Mesendoderm (in vitro differentiated cells): ENCODE data around the gene ZC3H7B.

Source experiments
- DNase-seq: peaks from one replicate; pipeline ENCODE4 v3.0.0; 2013
- H2AK5ac ChIP-seq: 2 replicates; pipeline ENCODE4 v1.6.1; 2013; ENCODE audit warnings: low read length, inconsistent platforms
- H2BK120ac ChIP-seq: 2 replicates; pipeline ENCODE4 v1.6.1; 2013; ENCODE audit warnings: low read depth, mild to moderate bottlenecking, low read length, moderate library complexity, mixed read lengths
- H2BK15ac ChIP-seq: replicated peaks from 2 replicates; pipeline ENCODE4 v1.6.1; 2013; ENCODE audit warnings: low read depth, mild to moderate bottlenecking, moderate library complexity
- H2BK5ac ChIP-seq: 2 replicates; pipeline ENCODE4 v1.6.1; 2013; ENCODE audit warnings: low read length, inconsistent platforms
- H3K18ac ChIP-seq: 2 replicates; pipeline ENCODE4 v1.6.1; 2013; ENCODE audit warnings: mild to moderate bottlenecking, low read length, mixed read lengths
- H3K23ac ChIP-seq: one replicate; pipeline ENCODE4 v1.6.1; 2013; ENCODE audit warnings: low read length
- H3K27ac ChIP-seq: 2 replicates; pipeline ENCODE4 v1.5.1; 2013; ENCODE audit warnings: low read depth, mild to moderate bottlenecking, inconsistent platforms, low read length, moderate library complexity
- H3K27me3 ChIP-seq: 2 replicates; pipeline ENCODE4 v1.6.1; 2013; ENCODE audit warnings: low read length, control low read depth, mild to moderate bottlenecking, inconsistent platforms; ENCODE audit not compliant: insufficient read depth, poor library complexity
- H3K36me3 ChIP-seq: 2 replicates; pipeline ENCODE4 v1.6.1; 2013; ENCODE audit warnings: low read length, inconsistent platforms; ENCODE audit not compliant: control insufficient read depth, insufficient read depth
- H3K4ac ChIP-seq: one replicate; pipeline ENCODE4 v1.6.1; 2013; ENCODE audit warnings: low read depth, mild to moderate bottlenecking, low read length, moderate library complexity
- H3K4me1 ChIP-seq: 2 replicates; pipeline ENCODE4 v1.6.1; 2013; ENCODE audit warnings: low read depth, low read length, inconsistent platforms; ENCODE audit not compliant: control insufficient read depth
- H3K4me2 ChIP-seq: 2 replicates; pipeline ENCODE4 v1.6.1; 2013; ENCODE audit warnings: low read length
- H3K4me3 ChIP-seq: 2 replicates; pipeline ENCODE4 v1.5.1; 2013; ENCODE audit warnings: mild to moderate bottlenecking, low read length
- H3K56ac ChIP-seq: one replicate; pipeline ENCODE4 v1.6.1; 2013; ENCODE audit warnings: low read length
- H3K79me1 ChIP-seq: 2 replicates; pipeline ENCODE4 v1.6.1; 2013; ENCODE audit warnings: low read length, inconsistent platforms
- H3K79me2 ChIP-seq: 2 replicates; pipeline ENCODE4 v1.6.1; 2013; ENCODE audit warnings: mild to moderate bottlenecking, low read length; ENCODE audit not compliant: control insufficient read depth, insufficient read depth
- H3K9ac ChIP-seq: 2 replicates; pipeline ENCODE4 v1.6.1; 2013; ENCODE audit warnings: low read length, inconsistent platforms
- H4K5ac ChIP-seq: one replicate; pipeline ENCODE4 v1.6.1; 2013; ENCODE audit warnings: low read length
- H4K8ac ChIP-seq: one replicate; pipeline ENCODE4 v1.6.1; 2013; ENCODE audit warnings: low read depth, mild to moderate bottlenecking, control low read depth, low read length, moderate library complexity
- WGBS: extraction: QIAGEN DNeasy Blood & Tissue Kit; methylation state at CpG from one replicate; pipeline ENCODE4 v1.1.7; 2013; ENCODE audit warnings: low lambda C conversion rate, missing lambda C conversion rate; ENCODE audit not compliant: insufficient coverage; ENCODE audit errors: extremely low coverage; 5-methylcytosine and 5-hydroxymethylcytosine counted together

ZC3H7B gene

DNA sequence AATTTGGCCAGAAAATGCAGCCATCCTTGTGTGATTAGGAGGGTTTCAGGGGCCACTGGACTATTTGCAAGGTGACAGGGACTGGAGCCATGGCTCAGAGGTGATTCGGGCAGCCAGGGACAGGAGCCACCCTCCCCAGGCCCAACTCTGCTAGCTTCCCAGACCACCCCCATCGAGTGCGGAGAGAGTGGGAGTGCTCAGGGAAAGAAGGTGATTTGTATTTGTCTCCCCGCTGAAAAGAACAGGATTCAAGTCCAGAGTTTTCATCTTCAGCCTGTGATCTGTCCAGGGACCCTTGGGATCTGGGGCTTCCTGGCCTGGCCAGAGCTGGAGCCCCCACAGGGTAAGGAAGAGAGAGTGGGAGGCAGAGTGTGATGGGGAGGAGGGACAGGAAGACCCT, 58.1 kb downstream of the ZC3H7B start:
- WGBS: no CpG with 5 or more reads among the region's 4 CpGs
- no peak overlapping the region for H4K8ac ChIP-seq
- H2BK5ac ChIP-seq: no peak overlapping the region
- no peak overlapping the region for H3K4me2 ChIP-seq
- no peak overlapping the region for H3K23ac ChIP-seq
- H2BK15ac ChIP-seq: no peak overlapping the region
- no peak overlapping the region for H3K4me3 ChIP-seq
- H3K79me1 ChIP-seq: no peaks in the 10 kb centered on the region
- H3K9ac ChIP-seq: no peak overlapping the region
- H3K27ac ChIP-seq: no peak overlapping the region
- peak overlapping the region; percentile 28 for H3K56ac ChIP-seq
- no peak overlapping the region for H3K18ac ChIP-seq
- DNase-seq: no peak
- H3K36me3 ChIP-seq: peaks cover 4% of the 10 kb centered on the region
- no peak overlapping the region for H4K5ac ChIP-seq
- H2BK120ac ChIP-seq: no peak overlapping the region
- no peak overlapping the region for H2AK5ac ChIP-seq
- no peak overlapping the region for H3K4ac ChIP-seq
- no peaks in the 10 kb centered on the region for H3K79me2 ChIP-seq
- no peaks in the 10 kb centered on the region for H3K27me3 ChIP-seq
- H3K4me1 ChIP-seq: no peaks in the 10 kb centered on the region

DNA sequence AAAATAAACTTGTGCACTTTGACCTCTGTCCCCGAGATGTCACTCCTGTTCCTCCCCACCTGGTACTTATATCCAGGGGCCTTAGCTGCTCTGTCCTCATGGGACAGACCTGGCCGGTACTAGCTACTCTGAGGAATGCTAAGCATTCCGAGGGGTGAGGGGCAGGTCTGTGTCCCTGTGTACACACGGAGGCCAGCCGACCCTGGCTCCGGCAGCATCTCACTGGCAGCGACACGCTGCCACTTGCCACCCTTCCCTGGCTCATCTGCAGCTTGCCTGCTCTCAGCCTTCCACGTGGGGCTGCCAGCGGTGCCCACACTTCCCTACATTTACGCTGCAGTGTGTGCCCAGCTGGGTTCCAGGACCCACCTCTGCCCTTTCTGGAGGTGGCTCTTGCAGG, 58.8 kb downstream of the ZC3H7B start:
- DNase-seq: peak; percentile 88
- H3K9ac ChIP-seq: no peak overlapping the region
- no peak overlapping the region for H2BK5ac ChIP-seq
- H3K56ac ChIP-seq: peak overlapping the region; percentile 42
- no peaks in the 10 kb centered on the region for H3K79me1 ChIP-seq
- no peak overlapping the region for H3K4ac ChIP-seq
- no peak overlapping the region for H3K23ac ChIP-seq
- H3K4me3 ChIP-seq: no peak overlapping the region
- H2BK15ac ChIP-seq: no peak overlapping the region
- no peak overlapping the region for H4K8ac ChIP-seq
- peaks cover 4% of the 10 kb centered on the region for H3K36me3 ChIP-seq
- H2AK5ac ChIP-seq: no peak overlapping the region
- no peak overlapping the region for H3K4me2 ChIP-seq
- no peak overlapping the region for H4K5ac ChIP-seq
- H3K18ac ChIP-seq: no peak overlapping the region
- no peaks in the 10 kb centered on the region for H3K4me1 ChIP-seq
- no peaks in the 10 kb centered on the region for H3K79me2 ChIP-seq
- no CpG with 5 or more reads among the region's 11 CpGs for WGBS
- no peak overlapping the region for H2BK120ac ChIP-seq
- no peaks in the 10 kb centered on the region for H3K27me3 ChIP-seq
- H3K27ac ChIP-seq: no peak overlapping the region

GRCh38 chr22:41361716-41362310, 60.5 kb downstream of the ZC3H7B start:
- no peak overlapping the region for H2BK5ac ChIP-seq
- DNase-seq: no peak
- H3K18ac ChIP-seq: no peak overlapping the region
- no peaks in the 10 kb centered on the region for H3K79me2 ChIP-seq
- H2BK120ac ChIP-seq: no peak overlapping the region
- no peak overlapping the region for H4K5ac ChIP-seq
- H3K56ac ChIP-seq: no peak overlapping the region
- H3K27me3 ChIP-seq: no peaks in the 10 kb centered on the region
- H3K23ac ChIP-seq: no peak overlapping the region
- H4K8ac ChIP-seq: no peak overlapping the region
- no peak overlapping the region for H3K4me3 ChIP-seq
- no CpG with 5 or more reads among the region's 13 CpGs for WGBS
- no peak overlapping the region for H3K4ac ChIP-seq
- H3K4me1 ChIP-seq: no peaks in the 10 kb centered on the region
- H3K36me3 ChIP-seq: no peaks in the 10 kb centered on the region
- H3K27ac ChIP-seq: no peak overlapping the region
- no peak overlapping the region for H3K4me2 ChIP-seq
- H3K79me1 ChIP-seq: no peaks in the 10 kb centered on the region
- H3K9ac ChIP-seq: no peak overlapping the region
- no peak overlapping the region for H2AK5ac ChIP-seq
- H2BK15ac ChIP-seq: no peak overlapping the region

DNA sequence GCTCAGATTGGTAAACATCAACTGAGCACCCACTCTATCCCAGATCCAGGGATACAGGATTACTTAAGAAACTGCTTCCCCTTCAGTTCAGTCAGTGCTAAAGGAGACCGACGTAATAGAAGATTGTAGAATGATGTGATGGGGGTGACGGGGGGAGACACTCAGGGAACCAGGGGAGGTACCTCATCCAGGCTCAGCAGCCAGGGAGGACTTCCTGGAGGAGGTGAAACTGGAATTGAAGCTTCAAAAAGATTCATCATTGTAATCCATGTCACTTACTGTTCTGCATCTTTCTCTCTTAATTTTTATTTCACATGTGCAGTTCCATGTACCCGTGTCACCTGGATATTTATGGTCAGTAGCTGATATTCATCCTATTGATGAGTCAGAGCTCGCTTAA, 61.3 kb downstream of the ZC3H7B start:
- H3K4me3 ChIP-seq: no peak overlapping the region
- H3K79me2 ChIP-seq: no peaks in the 10 kb centered on the region
- H2AK5ac ChIP-seq: no peak overlapping the region
- H3K36me3 ChIP-seq: no peaks in the 10 kb centered on the region
- H4K8ac ChIP-seq: no peak overlapping the region
- no peak overlapping the region for H3K4me2 ChIP-seq
- no CpG with 5 or more reads among the region's 5 CpGs for WGBS
- no peak overlapping the region for H4K5ac ChIP-seq
- no peak overlapping the region for H3K18ac ChIP-seq
- DNase-seq: no peak
- no peak overlapping the region for H3K23ac ChIP-seq
- H3K27ac ChIP-seq: no peak overlapping the region
- no peak overlapping the region for H2BK120ac ChIP-seq
- H2BK5ac ChIP-seq: no peak overlapping the region
- no peaks in the 10 kb centered on the region for H3K79me1 ChIP-seq
- H3K9ac ChIP-seq: no peak overlapping the region
- no peak overlapping the region for H3K4ac ChIP-seq
- no peaks in the 10 kb centered on the region for H3K27me3 ChIP-seq
- H3K56ac ChIP-seq: no peak overlapping the region
- no peak overlapping the region for H2BK15ac ChIP-seq
- no peaks in the 10 kb centered on the region for H3K4me1 ChIP-seq

DNA sequence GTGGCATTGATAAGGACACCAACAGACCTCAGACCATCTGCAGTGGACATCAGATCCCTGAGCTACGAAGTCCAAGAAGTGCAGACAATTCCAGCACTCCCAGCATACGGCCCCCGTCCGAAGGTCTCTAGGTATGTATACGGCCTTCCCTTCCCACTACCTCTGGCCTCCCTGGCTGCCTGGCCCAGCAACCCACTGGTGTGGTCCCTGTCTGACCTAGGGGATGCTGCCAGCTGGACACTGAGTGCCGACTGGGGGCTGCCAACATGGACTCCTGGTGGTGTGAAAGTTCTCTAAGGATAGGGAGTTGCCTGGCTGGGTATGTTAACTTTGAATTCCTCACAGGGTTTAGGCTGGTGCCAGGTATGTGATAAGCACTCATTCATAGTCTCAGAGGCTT, 62.9 kb downstream of the ZC3H7B start:
- no peak overlapping the region for H3K23ac ChIP-seq
- no peaks in the 10 kb centered on the region for H3K79me2 ChIP-seq
- H4K5ac ChIP-seq: no peak overlapping the region
- H2BK120ac ChIP-seq: no peak overlapping the region
- H4K8ac ChIP-seq: no peak overlapping the region
- no peak overlapping the region for H3K9ac ChIP-seq
- H3K36me3 ChIP-seq: no peaks in the 10 kb centered on the region
- H2BK5ac ChIP-seq: no peak overlapping the region
- no CpG with 5 or more reads among the region's 6 CpGs for WGBS
- no peak overlapping the region for H3K27ac ChIP-seq
- no peak overlapping the region for H3K4me3 ChIP-seq
- H3K4me1 ChIP-seq: no peaks in the 10 kb centered on the region
- no peak overlapping the region for H3K4ac ChIP-seq
- no peak overlapping the region for H3K4me2 ChIP-seq
- H3K27me3 ChIP-seq: no peaks in the 10 kb centered on the region
- H2BK15ac ChIP-seq: no peak overlapping the region
- no peaks in the 10 kb centered on the region for H3K79me1 ChIP-seq
- no peak for DNase-seq
- no peak overlapping the region for H3K56ac ChIP-seq
- H2AK5ac ChIP-seq: no peak overlapping the region
- no peak overlapping the region for H3K18ac ChIP-seq

- no CpG with 5 or more reads among the region's 8 CpGs for WGBS
- Histone ChIP-seq H3K18ac (no peak overlapping the region), H3K9ac (no peak overlapping the region)
These were observed 63.6 kb downstream of the ZC3H7B start for GRCh38 chr22:41364955-41365354.

More at GRCh38 chr22:41364955-41365354, 63.6 kb downstream of the ZC3H7B start:
- H3K4me3 ChIP-seq: no peak overlapping the region
- H3K4me1 ChIP-seq: no peaks in the 10 kb centered on the region
- no peak overlapping the region for H4K5ac ChIP-seq
- H3K4ac ChIP-seq: no peak overlapping the region
- no peak overlapping the region for H3K23ac ChIP-seq
- H3K4me2 ChIP-seq: no peak overlapping the region
- no peak overlapping the region for H2AK5ac ChIP-seq
- H3K56ac ChIP-seq: no peak overlapping the region
- no peak overlapping the region for H3K27ac ChIP-seq
- H4K8ac ChIP-seq: no peak overlapping the region
- no peaks in the 10 kb centered on the region for H3K36me3 ChIP-seq
- no peak overlapping the region for H2BK15ac ChIP-seq
- no peaks in the 10 kb centered on the region for H3K79me1 ChIP-seq
- no peak for DNase-seq
- H2BK5ac ChIP-seq: no peak overlapping the region
- H3K27me3 ChIP-seq: no peaks in the 10 kb centered on the region
- H3K79me2 ChIP-seq: no peaks in the 10 kb centered on the region
- H2BK120ac ChIP-seq: no peak overlapping the region
